Measurements from ENCODE around the gene SLC15A4.
"Not testable (repeated sequence)": the region's sequence is repeated elsewhere in the genome, so short reads cannot be mapped to it uniquely, and the experiment has no call there.

The SLC15A4 gene

GRCh38 chr12:128806573-128806972, 17.2 kb downstream of the SLC15A4 start:
- in situ Hi-C loops (cut with HindIII; ENCODE audit: low sequenced_read_pairs), result no loop called here
- DNase-seq (ENCODE audit: low read depth), result no peak
- TF ChIP-seq CTCF (IDR thresholded peaks at IDR 0.05; ENCODE audit: low read depth, low read length, missing control alignments), result no peak
- H3K4me3 ChIP-seq (ENCODE audit: low read depth, low read length), result no peak overlapping the region

GRCh38 chr12:128805406-128805805, 18.4 kb downstream of the SLC15A4 start:
- H3K4me3 ChIP-seq (ENCODE audit: low read depth, low read length); in situ Hi-C loops (cut with HindIII; ENCODE audit: low sequenced_read_pairs); DNase-seq (ENCODE audit: low read depth): not testable (repeated sequence)

GRCh38 chr12:128804762-128805161, 19.0 kb downstream of the SLC15A4 start:
- TF ChIP-seq CTCF (IDR thresholded peaks at IDR 0.05; ENCODE audit: low read depth, low read length, missing control alignments), result no peak
- DNase-seq (ENCODE audit: low read depth), result no peak

GRCh38 chr12:128803788-128804187, 20.0 kb downstream of the SLC15A4 start:
- in situ Hi-C loops (cut with HindIII; ENCODE audit: low sequenced_read_pairs), result no loop called here
- H3K4me3 ChIP-seq (ENCODE audit: low read depth, low read length), result no peak overlapping the region
- DNase-seq (ENCODE audit: low read depth), result peak; percentile 37
- no peak for TF ChIP-seq CTCF (IDR thresholded peaks at IDR 0.05; ENCODE audit: low read depth, low read length, missing control alignments)

More at GRCh38 chr12:128804762-128805161, 19.0 kb downstream of the SLC15A4 start:
- H3K4me3 ChIP-seq (ENCODE audit: low read depth, low read length), result no peak overlapping the region
- in situ Hi-C loops (cut with HindIII; ENCODE audit: low sequenced_read_pairs), result no loop called here

- TF ChIP-seq CTCF (IDR thresholded peaks at IDR 0.05; ENCODE audit: low read depth, low read length, missing control alignments), result no peak
- H3K4me3 ChIP-seq (ENCODE audit: low read depth, low read length), result no peak overlapping the region
- DNase-seq (ENCODE audit: low read depth), result no peak
- in situ Hi-C loops (cut with HindIII; ENCODE audit: low sequenced_read_pairs), result no loop called here
Measured at GRCh38 chr12:128802756-128803155, 21.0 kb downstream of the SLC15A4 start.

- no peak for TF ChIP-seq CTCF (IDR thresholded peaks at IDR 0.05; ENCODE audit: low read depth, low read length, missing control alignments)
- in situ Hi-C loops (cut with HindIII; ENCODE audit: low sequenced_read_pairs), result no loop called here
- H3K4me3 ChIP-seq (ENCODE audit: low read depth, low read length), result no peak overlapping the region
- peak; percentile 61 for DNase-seq (ENCODE audit: low read depth)
Measured at GRCh38 chr12:128801879-128802391, 21.8 kb downstream of the SLC15A4 start.

- no peak for TF ChIP-seq CTCF (IDR thresholded peaks at IDR 0.05; ENCODE audit: low read depth, low read length, missing control alignments)
- no peak overlapping the region for H3K4me3 ChIP-seq (ENCODE audit: low read depth, low read length)
- no peak for DNase-seq (ENCODE audit: low read depth)
- in situ Hi-C loops (cut with HindIII; ENCODE audit: low sequenced_read_pairs), result no loop called here
Measured at GRCh38 chr12:128800606-128801005, 23.2 kb downstream of the SLC15A4 start.
